Measurements from ENCODE around the gene PDZD7. TPM values are rescaled to one million over a fixed set of nuclear protein-coding genes. Genes with fewer than 3 reads are reported as not detected.

The PDZD7 gene
- total and polyA plus RNA-seq, 4 experiments from 2014 or later = 0.20 to 1.8 (median 0.70) TPM

GRCh38 chr10:101029520-101030295 is 1.2 kb downstream of the PDZD7 start:
- H3K9me3 ChIP-seq (ENCODE audit: control insufficient read depth in 1 of 2, low read length in 2 of 2) = no peaks in the 10 kb centered on the region

GRCh38 chr10:101028446-101029337 is 2.2 kb downstream of the PDZD7 start:
- peaks cover 8 to 27% (median 13%) of the 10 kb centered on the region in 4 donors for H3K4me1 Mint-ChIP-seq
- no peaks in the 10 kb centered on the region for H3K36me3 ChIP-seq (ENCODE audit: insufficient read depth, low read length)
- H3K36me3 Mint-ChIP-seq = peaks cover 0 to 13% of the 10 kb centered on the region in 2 donors
- H3K27ac Mint-ChIP-seq = peak overlapping the region in 1 of 7 donors; percentile 30
- H3K27me3 Mint-ChIP-seq = no peaks in the 10 kb centered on the region
- no peaks in the 10 kb centered on the region for H3K27me3 ChIP-seq (ENCODE audit: insufficient read depth, low read length)
- CTCF ChIA-PET (ENCODE audit: partially characterized antibody) = interaction anchor here (1.0 to 5.7 kb wide), 5 partner anchors 9 to 31 kb away, joined by 3 to 60 read pairs (median 25); no protein-coding TSS in a partner anchor
- H3K9me3 Mint-ChIP-seq = peaks cover 0 to 1% (median 0%) of the 10 kb centered on the region in 8 donors
- H3K9me3 ChIP-seq (ENCODE audit: control insufficient read depth in 1 of 2, low read length in 2 of 2) = no peaks in the 10 kb centered on the region
- no peak overlapping the region for H3K4me3 ChIP-seq (ENCODE audit: low read length in 2 of 2)
- H3K4me3 Mint-ChIP-seq = peak overlapping the region in 2 of 8 donors; percentile 17 to 30
- intact Hi-C loops (cut with micrococcal nuclease) = no loop called here
- H3K27ac ChIP-seq (ENCODE audit: low read depth, low read length) = no peak overlapping the region
- no peak for DNase-seq
- H3K4me1 ChIP-seq (ENCODE audit: insufficient read depth, low read length) = peaks cover 20% of the 10 kb centered on the region
- POLR2A ChIA-PET (ENCODE audit: partially characterized antibody) = interaction anchor here (4.4 kb wide), 1 partner anchor 31 kb away, joined by 90 read pairs; the partner anchor contains the start of gene LZTS2

More at GRCh38 chr10:101029520-101030295, 1.2 kb downstream of the PDZD7 start:
- Histone ChIP-seq H3K4me3 (ENCODE audit: low read length in 2 of 2) (no peak overlapping the region), H3K27ac (ENCODE audit: low read depth, low read length) (no peak overlapping the region), H3K36me3 (ENCODE audit: insufficient read depth, low read length) (peaks cover under 1% of the 10 kb centered on the region), H3K27me3 (ENCODE audit: insufficient read depth, low read length) (no peaks in the 10 kb centered on the region), H3K4me1 (ENCODE audit: insufficient read depth, low read length) (peaks cover 20% of the 10 kb centered on the region)
- intact Hi-C loops (cut with micrococcal nuclease) = loop anchor here (2.0 kb wide), 1 partner anchor 43 kb away; the partner anchor contains the start of genes MRPL43 and TWNK
- Mint-ChIP-seq H3K4me1 (peaks cover 10 to 33% (median 15%) of the 10 kb centered on the region in 4 donors), H3K27me3 (no peaks in the 10 kb centered on the region), H3K36me3 (peaks cover 0 to 17% of the 10 kb centered on the region in 2 donors), H3K4me3 (peak overlapping the region in 2 of 8 donors; percentile 5 to 61), H3K9me3 (peaks cover 0 to 1% (median 0%) of the 10 kb centered on the region in 8 donors), H3K27ac (no peak overlapping the region)
- ChIA-PET CTCF (ENCODE audit: partially characterized antibody) (interaction anchor here (1.4 to 5.7 kb wide), 7 partner anchors 11 to 37 kb away, joined by 4 to 60 read pairs (median 15); no protein-coding TSS in a partner anchor), POLR2A (ENCODE audit: partially characterized antibody) (interaction anchor here (1.0 to 4.4 kb wide), 5 partner anchors 12 to 38 kb away, joined by 3 to 90 read pairs (median 17); partner anchors contain the start of genes KAZALD1 and LZTS2)
- DNase-seq = no peak

GRCh38 chr10:101027106-101027720 is 3.7 kb downstream of the PDZD7 start:
- Mint-ChIP-seq H3K4me3 (no peak overlapping the region), H3K27ac (no peak overlapping the region), H3K9me3 (peaks cover 0 to 1% (median 0%) of the 10 kb centered on the region in 8 donors), H3K4me1 (peaks cover under 1 to 13% (median 1%) of the 10 kb centered on the region in 4 donors), H3K27me3 (no peaks in the 10 kb centered on the region), H3K36me3 (peaks cover 0 to 8% of the 10 kb centered on the region in 2 donors)
- Histone ChIP-seq H3K27me3 (ENCODE audit: insufficient read depth, low read length) (no peaks in the 10 kb centered on the region), H3K9me3 (ENCODE audit: control insufficient read depth in 1 of 2, low read length in 2 of 2) (no peaks in the 10 kb centered on the region), H3K27ac (ENCODE audit: low read depth, low read length) (no peak overlapping the region), H3K36me3 (ENCODE audit: insufficient read depth, low read length) (no peaks in the 10 kb centered on the region), H3K4me1 (ENCODE audit: insufficient read depth, low read length) (peaks cover 8% of the 10 kb centered on the region), H3K4me3 (ENCODE audit: low read length in 2 of 2) (no peak overlapping the region)
- POLR2A ChIA-PET (ENCODE audit: partially characterized antibody) = no interaction called here
- CTCF ChIA-PET (ENCODE audit: partially characterized antibody) = interaction anchor here (0.9 to 5.7 kb wide), 6 partner anchors 7 to 30 kb away, joined by 3 to 60 read pairs (median 6); no protein-coding TSS in a partner anchor
- intact Hi-C loops (cut with micrococcal nuclease) = no loop called here
- DNase-seq = no peak

GRCh38 chr10:101022967-101023705 is 7.8 kb downstream of the PDZD7 start:
- no peak overlapping the region for H3K27ac Mint-ChIP-seq
- peaks cover 8 to 14% of the 10 kb centered on the region in 2 donors for H3K27me3 Mint-ChIP-seq
- H3K36me3 Mint-ChIP-seq = no peaks in the 10 kb centered on the region
- POLR2A ChIA-PET (ENCODE audit: partially characterized antibody) = interaction anchor here (0.6 kb wide), 1 partner anchor 167 kb away, joined by 3 read pairs; no protein-coding TSS in a partner anchor
- H3K4me1 ChIP-seq (ENCODE audit: insufficient read depth, low read length) = no peaks in the 10 kb centered on the region
- no peaks in the 10 kb centered on the region for H3K27me3 ChIP-seq (ENCODE audit: insufficient read depth, low read length)
- no peaks in the 10 kb centered on the region for H3K36me3 ChIP-seq (ENCODE audit: insufficient read depth, low read length)
- intact Hi-C loops (cut with micrococcal nuclease) = no loop called here
- no peak overlapping the region for H3K4me3 Mint-ChIP-seq
- CTCF ChIA-PET (ENCODE audit: partially characterized antibody) = interaction anchor here (0.6 to 2.4 kb wide), 5 partner anchors 9 to 31 kb away, joined by 3 to 10 read pairs (median 3); no protein-coding TSS in a partner anchor
- H3K27ac ChIP-seq (ENCODE audit: low read depth, low read length) = no peak overlapping the region
- DNase-seq = no peak
- peaks cover 0 to 4% (median 2%) of the 10 kb centered on the region in 4 donors for H3K4me1 Mint-ChIP-seq
- peaks cover 0 to 1% (median 0%) of the 10 kb centered on the region in 8 donors for H3K9me3 Mint-ChIP-seq
- H3K9me3 ChIP-seq (ENCODE audit: control insufficient read depth in 1 of 2, low read length in 2 of 2) = no peaks in the 10 kb centered on the region
- no peak overlapping the region for H3K4me3 ChIP-seq (ENCODE audit: low read length in 2 of 2)

- Histone ChIP-seq H3K27ac (ENCODE audit: low read depth, low read length) (no peak overlapping the region), H3K27me3 (ENCODE audit: insufficient read depth, low read length) (peaks cover 4% of the 10 kb centered on the region), H3K4me3 (ENCODE audit: low read length in 2 of 2) (no peak overlapping the region), H3K36me3 (ENCODE audit: insufficient read depth, low read length) (no peaks in the 10 kb centered on the region), H3K4me1 (ENCODE audit: insufficient read depth, low read length) (no peaks in the 10 kb centered on the region), H3K9me3 (ENCODE audit: control insufficient read depth in 1 of 2, low read length in 2 of 2) (no peaks in the 10 kb centered on the region)
- H3K27me3 Mint-ChIP-seq = peaks cover 15 to 20% of the 10 kb centered on the region in 2 donors
- H3K36me3 Mint-ChIP-seq = no peaks in the 10 kb centered on the region
- intact Hi-C loops (cut with micrococcal nuclease) = no loop called here
- ChIA-PET POLR2A (ENCODE audit: partially characterized antibody) (interaction anchor here (0.7 kb wide), 1 partner anchor 9 kb away, joined by 3 read pairs; the partner anchor contains the start of gene PDZD7), CTCF (ENCODE audit: partially characterized antibody) (no interaction called here)
- H3K9me3 Mint-ChIP-seq = no peaks in the 10 kb centered on the region
- peaks cover 0 to 4% (median 2%) of the 10 kb centered on the region in 4 donors for H3K4me1 Mint-ChIP-seq
- H3K27ac Mint-ChIP-seq = no peak overlapping the region
- no peak overlapping the region for H3K4me3 Mint-ChIP-seq
- DNase-seq = no peak
These were observed 9.2 kb downstream of the PDZD7 start for GRCh38 chr10:101021692-101022251.

- H3K27ac ChIP-seq (ENCODE audit: low read depth, low read length) = no peak overlapping the region
- no peaks in the 10 kb centered on the region for H3K9me3 ChIP-seq (ENCODE audit: control insufficient read depth in 1 of 2, low read length in 2 of 2)
- Mint-ChIP-seq H3K4me3 (no peak overlapping the region), H3K27ac (no peak overlapping the region), H3K9me3 (no peaks in the 10 kb centered on the region), H3K4me1 (peaks cover 0 to 4% (median 2%) of the 10 kb centered on the region in 4 donors), H3K36me3 (no peaks in the 10 kb centered on the region), H3K27me3 (peaks cover 21 to 24% of the 10 kb centered on the region in 2 donors)
- CTCF ChIA-PET (ENCODE audit: partially characterized antibody) = no interaction called here
- H3K4me3 ChIP-seq (ENCODE audit: low read length in 2 of 2) = no peak overlapping the region
- no peak for DNase-seq
- no peaks in the 10 kb centered on the region for H3K4me1 ChIP-seq (ENCODE audit: insufficient read depth, low read length)
- H3K36me3 ChIP-seq (ENCODE audit: insufficient read depth, low read length) = no peaks in the 10 kb centered on the region
- POLR2A ChIA-PET (ENCODE audit: partially characterized antibody) = no interaction called here
- intact Hi-C loops (cut with micrococcal nuclease) = no loop called here
- peaks cover 9% of the 10 kb centered on the region for H3K27me3 ChIP-seq (ENCODE audit: insufficient read depth, low read length)
These were observed 9.7 kb downstream of the PDZD7 start for GRCh38 chr10:101021239-101021638.
